B cell (primary cell): ENCODE data around the gene POGZ. TPM values are rescaled to one million over a fixed set of nuclear protein-coding genes. Genes with fewer than 3 reads are reported as not detected.

Source experiments
- ATAC-seq: fragments of 200-7000 bp; cut with Tn5 transposase; one replicate; pipeline ENCODE4 v1.10.0; 2021; ENCODE audit warnings: low read depth, mild to moderate bottlenecking, moderate number of reproducible peaks, moderate library complexity
- CTCF ChIA-PET: fragments of 350-600 bp; sonication (Branson Sonifier 250); formaldehyde crosslinking; loops from one replicate; lab custom pipeline; 2021; ENCODE audit warnings: antibody characterized with exemption, inconsistent platforms; lab: Charles Lee
- POLR2A ChIA-PET: fragments of 350-600 bp; sonication (Branson Sonifier 250); formaldehyde crosslinking; loops from one replicate; lab custom pipeline; 2021; ENCODE audit warnings: antibody characterized with exemption; lab: Charles Lee
- DNase-seq: peaks from one replicate; pipeline ENCODE4 v3.0.0; 2013
- H2AFZ ChIP-seq: 2 replicates; pipeline ENCODE4 v1.6.1; 2012; ENCODE audit warnings: mild to moderate bottlenecking, low read depth, low read length; ENCODE audit not compliant: insufficient read depth, poor library complexity, severe bottlenecking
- H3K27ac ChIP-seq, 2 donors: 1 replicate in 1 of 2; 2 replicates in 1 of 2; pipeline ENCODE4 v1.5.1; 2012 to 2013; ENCODE audit warnings: low read length in 2 of 2, mild to moderate bottlenecking in 2 of 2, moderate library complexity in 1 of 2
- H3K27me3 ChIP-seq, 4 experiments: fragments of 200-600 bp in 1 of 4; sonication (generic) in 1 of 4; replicated peaks in 1 of 4; 1 replicate in 2 of 4; 2 replicates in 2 of 4; pipeline versions ENCODE4 v1.6.1 to v1.7.0; 2013 to 2016; ENCODE audit warnings: low read length in 3 of 4, mild to moderate bottlenecking in 2 of 4, mixed read lengths in 1 of 4, moderate library complexity in 1 of 4; ENCODE audit not compliant: insufficient read depth in 4 of 4, control insufficient read depth in 3 of 4; ENCODE audit errors: control extremely low read depth in 1 of 4
- H3K36me3 ChIP-seq, 2 experiments: replicated peaks in 1 of 2; 1 replicate in 1 of 2; 2 replicates in 1 of 2; pipeline versions ENCODE4 v1.6.1 to v1.7.1; 2013; ENCODE audit warnings: low read length in 1 of 2; ENCODE audit not compliant: insufficient read depth in 2 of 2, control insufficient read depth in 1 of 2; ENCODE audit errors: control extremely low read depth in 1 of 2, extremely low read depth in 1 of 2
- H3K4me1 ChIP-seq, 2 donors: fragments of 200-600 bp in 1 of 2; sonication (generic) in 1 of 2; 1 replicate in 1 of 2; 2 replicates in 1 of 2; pipeline versions ENCODE4 v1.5.1 to v1.6.1; 2013 to 2017; ENCODE audit warnings: low read length in 2 of 2; ENCODE audit not compliant: control insufficient read depth in 2 of 2, insufficient read depth in 2 of 2
- H3K4me2 ChIP-seq: replicated peaks from 2 replicates; pipeline ENCODE3; 2012; ENCODE audit warnings: mild to moderate bottlenecking, low read depth, low read length; ENCODE audit not compliant: poor library complexity, severe bottlenecking
- H3K4me3 ChIP-seq, 5 experiments: fragments of 200-600 bp in 1 of 5; sonication (generic) in 1 of 5; 1 replicate in 3 of 5; 2 replicates in 2 of 5; pipeline versions ENCODE4 v1.5.1 to v1.7.0; 2011 to 2016; ENCODE audit warnings: low read length in 4 of 5, mild to moderate bottlenecking in 4 of 5, low read depth in 2 of 5, control low read depth in 1 of 5, moderate library complexity in 1 of 5; ENCODE audit not compliant: insufficient read depth in 1 of 5; ENCODE audit errors: control extremely low read depth in 1 of 5, extremely low read depth in 1 of 5
- H3K79me2 ChIP-seq: fragments of 200-600 bp; sonication (generic); one replicate; pipeline ENCODE4 v1.6.0; 2016; ENCODE audit warnings: low read length; ENCODE audit not compliant: control insufficient read depth, insufficient read depth
- H3K9ac ChIP-seq: fragments of 200-600 bp; sonication (generic); 2 replicates; pipeline ENCODE4 v1.6.1; 2017; ENCODE audit warnings: mild to moderate bottlenecking, low read length, moderate library complexity
- H3K9me3 ChIP-seq, 3 donors: one replicate each; pipeline versions ENCODE4 v1.6.1 to v1.7.1; 2013; ENCODE audit warnings: low read length in 2 of 3; ENCODE audit not compliant: control insufficient read depth in 2 of 3, insufficient read depth in 1 of 3; ENCODE audit errors: control extremely low read depth in 1 of 3
- H4K20me1 ChIP-seq: 2 replicates; pipeline ENCODE4 v1.6.0; 2012; ENCODE audit warnings: mild to moderate bottlenecking, low read length; ENCODE audit not compliant: insufficient read depth, control insufficient read depth, poor library complexity, severe bottlenecking
- H3K27ac Mint-ChIP-seq: one replicate; pipeline ENCODE4 v1.8.0; 2021; ENCODE audit warnings: mixed read lengths
- H3K27me3 Mint-ChIP-seq: one replicate; pipeline ENCODE4 v1.8.0; 2021; ENCODE audit warnings: mixed read lengths
- H3K4me1 Mint-ChIP-seq: one replicate; pipeline ENCODE4 v1.8.0; 2021; ENCODE audit warnings: mixed read lengths
- H3K4me3 Mint-ChIP-seq: one replicate; pipeline ENCODE4 v1.8.0; 2021; ENCODE audit warnings: mixed read lengths
- H3K9me3 Mint-ChIP-seq: one replicate; pipeline ENCODE4 v1.8.0; 2022; ENCODE audit warnings: mixed read lengths; ENCODE audit not compliant: insufficient read depth
- EZH2 ChIP-seq: IDR thresholded peaks from 2 replicates; pipeline ENCODE4 v1.6.1; 2012; ENCODE audit warnings: borderline replicate concordance, low read depth, mild to moderate bottlenecking, moderate library complexity, low read length; ENCODE audit not compliant: insufficient read depth, poor library complexity, severe bottlenecking
- WGBS: methylation state at CpG from one replicate; pipeline ENCODE4 v1.1.5; 2013; ENCODE audit warnings: missing lambda C conversion rate; ENCODE audit not compliant: insufficient coverage; 5-methylcytosine and 5-hydroxymethylcytosine counted together
- intact Hi-C: fragments of 100-400 bp; cut with micrococcal nuclease; formaldehyde crosslinking; loops from one replicate; pipeline ENCODE4 v1.10.0; 2022
- polyA plus RNA-seq: library from polyadenylated mRNA; depleted of rRNA; stranded (reverse); fragments of >200 nt; gene quantifications from 2 replicates; pipeline ENCODE4 v1.2.3, GENCODE V29; 2012
- total RNA-seq, 2 donors: library from RNA; stranded (reverse); fragments of 120-200 nt in 1 of 2; gene quantifications; 1 replicate in 1 of 2; 2 replicates in 1 of 2; pipeline versions ENCODE4 v1.2.3 to v1.2.4, GENCODE V29; 2013 to 2022
- TF ChIP-seq, protein P1 (sequence below): fragments of 200-600 bp; IDR thresholded peaks from one replicate; pipeline ENCODE4 v1.8.0; 2022; ENCODE audit warnings: antibody characterized with exemption, mild to moderate bottlenecking

Gene POGZ
- total and polyA plus RNA-seq, 2 donors (not counting 1 experiment from before 2014, with no cell fraction given), result 50.2 to 194 TPM

DNA sequence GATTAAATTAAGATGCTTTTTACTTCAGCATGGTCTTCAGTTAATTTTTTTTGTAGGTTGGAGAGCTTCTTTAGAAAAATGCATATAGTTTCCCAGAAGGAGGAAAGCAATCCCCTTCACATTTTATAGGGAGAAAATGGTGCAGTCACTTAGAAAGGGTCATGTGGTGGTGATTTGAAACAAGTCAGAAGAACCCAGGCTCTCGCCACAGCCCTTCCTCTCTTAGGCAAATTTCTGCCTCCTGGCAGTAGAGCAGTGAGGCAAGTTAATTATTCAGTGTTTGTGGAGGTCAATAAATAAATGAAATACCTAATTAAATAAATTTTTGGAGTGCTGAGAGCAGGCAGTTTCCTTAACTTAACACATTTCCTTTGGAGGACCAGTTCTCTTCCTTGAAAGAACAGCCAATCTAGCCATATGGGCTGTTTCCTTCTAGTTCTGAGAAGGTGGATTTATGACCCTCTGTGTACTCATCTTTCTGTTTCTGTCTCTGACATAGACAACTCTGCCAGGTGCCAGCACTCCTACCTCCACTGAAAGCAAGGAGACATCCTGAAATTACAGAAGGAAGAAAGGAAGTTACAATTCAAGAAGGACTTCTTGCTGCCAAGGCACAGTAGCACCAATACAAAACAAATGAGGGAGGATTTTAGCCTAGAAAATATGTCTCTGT is 19.0 kb upstream of the POGZ start:
- no peaks in the 10 kb centered on the region for H3K4me1 Mint-ChIP-seq
- no peak overlapping the region for H3K4me3 Mint-ChIP-seq
- no peaks in the 10 kb centered on the region for H3K79me2 ChIP-seq
- no peak overlapping the region for H3K4me3 ChIP-seq
- ATAC-seq (no peak), DNase-seq (no peak)
- H3K4me2 ChIP-seq, result no peak overlapping the region
- peaks cover 0 to 10% (median 7%) of the 10 kb centered on the region in 3 donors for H3K9me3 ChIP-seq
- ChIA-PET CTCF (interaction anchor here (0.6 to 1.0 kb wide), 3 partner anchors 22 to 519 kb away, joined by 3 to 4 read pairs (median 3); no protein-coding TSS in a partner anchor), POLR2A (no interaction called here)
- H4K20me1 ChIP-seq, result no peaks in the 10 kb centered on the region
- no peak overlapping the region for H3K27ac Mint-ChIP-seq
- intact Hi-C loops, result no loop called here
- peaks cover 5% of the 10 kb centered on the region for H3K27me3 Mint-ChIP-seq
- H3K4me1 ChIP-seq, result peaks cover 0 to 5% of the 10 kb centered on the region in 2 donors
- WGBS, result no CpG with 5 or more reads among the region's 1 CpG
- H3K9me3 Mint-ChIP-seq, result peaks cover 2% of the 10 kb centered on the region
- no peaks in the 10 kb centered on the region for H3K27me3 ChIP-seq
- H3K27ac ChIP-seq, result no peak overlapping the region
- no peak overlapping the region for H2AFZ ChIP-seq
- H3K9ac ChIP-seq, result no peak overlapping the region
- H3K36me3 ChIP-seq, result no peaks in the 10 kb centered on the region
- TF ChIP-seq EZH2, result no peak
- TF ChIP-seq, protein P1, sequence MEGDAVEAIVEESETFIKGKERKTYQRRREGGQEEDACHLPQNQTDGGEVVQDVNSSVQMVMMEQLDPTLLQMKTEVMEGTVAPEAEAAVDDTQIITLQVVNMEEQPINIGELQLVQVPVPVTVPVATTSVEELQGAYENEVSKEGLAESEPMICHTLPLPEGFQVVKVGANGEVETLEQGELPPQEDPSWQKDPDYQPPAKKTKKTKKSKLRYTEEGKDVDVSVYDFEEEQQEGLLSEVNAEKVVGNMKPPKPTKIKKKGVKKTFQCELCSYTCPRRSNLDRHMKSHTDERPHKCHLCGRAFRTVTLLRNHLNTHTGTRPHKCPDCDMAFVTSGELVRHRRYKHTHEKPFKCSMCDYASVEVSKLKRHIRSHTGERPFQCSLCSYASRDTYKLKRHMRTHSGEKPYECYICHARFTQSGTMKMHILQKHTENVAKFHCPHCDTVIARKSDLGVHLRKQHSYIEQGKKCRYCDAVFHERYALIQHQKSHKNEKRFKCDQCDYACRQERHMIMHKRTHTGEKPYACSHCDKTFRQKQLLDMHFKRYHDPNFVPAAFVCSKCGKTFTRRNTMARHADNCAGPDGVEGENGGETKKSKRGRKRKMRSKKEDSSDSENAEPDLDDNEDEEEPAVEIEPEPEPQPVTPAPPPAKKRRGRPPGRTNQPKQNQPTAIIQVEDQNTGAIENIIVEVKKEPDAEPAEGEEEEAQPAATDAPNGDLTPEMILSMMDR, result no peak

DNA sequence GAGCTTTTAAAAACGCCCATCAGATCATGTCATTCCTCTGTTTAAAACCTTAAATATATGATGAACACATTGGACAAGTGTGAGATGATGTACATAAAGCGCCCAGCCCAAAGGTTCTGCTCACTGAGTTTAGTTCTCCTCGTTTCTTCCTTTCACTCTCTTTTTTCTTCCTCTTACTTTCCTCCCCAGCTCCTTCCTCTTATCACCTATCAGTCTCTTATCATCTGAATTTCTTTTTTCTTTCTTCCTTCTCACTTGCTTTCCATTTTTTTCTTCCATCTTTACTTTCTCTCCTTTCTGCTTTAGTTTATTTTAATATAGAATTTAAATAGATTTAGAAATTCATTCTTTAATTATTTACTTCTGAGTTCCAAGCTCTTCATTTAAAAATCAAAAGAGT is 17.8 kb upstream of the POGZ start:
- peaks cover 2% of the 10 kb centered on the region for H3K9me3 Mint-ChIP-seq
- H3K27me3 Mint-ChIP-seq, result peaks cover 5% of the 10 kb centered on the region
- no peak for TF ChIP-seq EZH2
- TF ChIP-seq, protein P1, result no peak
- ATAC-seq (no peak), DNase-seq (no peak)
- H3K9ac ChIP-seq, result no peak overlapping the region
- H3K27me3 ChIP-seq, result no peaks in the 10 kb centered on the region
- H2AFZ ChIP-seq, result no peak overlapping the region
- ChIA-PET POLR2A (no interaction called here), CTCF (interaction anchor here (0.7 to 1.2 kb wide), 2 partner anchors 35 to 944 kb away, joined by 3 to 4 read pairs; no protein-coding TSS in a partner anchor)
- H3K36me3 ChIP-seq, result no peaks in the 10 kb centered on the region
- H3K27ac Mint-ChIP-seq, result no peak overlapping the region
- H3K27ac ChIP-seq, result no peak overlapping the region
- H3K9me3 ChIP-seq, result peaks cover 0 to 6% (median 4%) of the 10 kb centered on the region in 3 donors
- 80% methylated on average over 1 of the region's 3 CpGs for WGBS
- H3K4me2 ChIP-seq, result no peak overlapping the region
- H3K4me1 ChIP-seq, result peaks cover 0 to 12% of the 10 kb centered on the region in 2 donors
- no peaks in the 10 kb centered on the region for H3K79me2 ChIP-seq
- no peak overlapping the region for H3K4me3 Mint-ChIP-seq
- no peak overlapping the region for H3K4me3 ChIP-seq
- peaks cover 7% of the 10 kb centered on the region for H3K4me1 Mint-ChIP-seq
- intact Hi-C loops, result no loop called here
- H4K20me1 ChIP-seq, result no peaks in the 10 kb centered on the region
